ENCODE measurements around the gene TBC1D9. TPM values are rescaled to one million over a fixed set of nuclear protein-coding genes. Genes with fewer than 3 reads are reported as not detected.
"Not testable (repeated sequence)": the region's sequence is repeated elsewhere in the genome, so short reads cannot be mapped to it uniquely, and the experiment has no call there.

TBC1D9 gene
- total and polyA plus RNA-seq, 2 donors: 14.2 to 68.0 TPM

DNA sequence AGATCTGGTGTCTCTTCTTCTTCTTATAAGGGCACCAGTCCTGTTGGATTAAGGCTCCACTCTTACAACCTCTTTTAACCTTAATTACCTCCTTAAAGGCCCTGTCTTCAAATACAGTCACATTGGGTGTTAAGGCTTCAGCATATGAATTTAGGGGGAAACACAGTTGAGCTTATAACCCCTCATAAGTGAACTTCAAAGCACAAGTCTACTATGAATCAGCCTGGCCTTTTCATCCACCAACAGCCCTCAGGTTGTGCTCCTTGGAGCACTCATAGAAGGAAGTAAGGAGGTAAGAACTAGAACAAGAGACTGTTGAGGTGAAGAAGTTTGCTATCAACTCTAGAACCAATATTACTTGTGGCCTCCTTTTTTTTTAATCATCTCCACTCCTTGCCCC is 18.8 kb upstream of the TBC1D9 start:
- H3K27ac ChIP-seq (ENCODE audit: low read depth): no peak overlapping the region
- DNase-seq (ENCODE audit: extremely low spot score): no peak
- no peaks in the 10 kb centered on the region for H3K4me1 ChIP-seq (ENCODE audit: insufficient read depth)
- H3K36me3 ChIP-seq (ENCODE audit: insufficient read depth): no peaks in the 10 kb centered on the region
- no peak overlapping the region for H3K4me3 ChIP-seq (ENCODE audit: low read depth, low read length)

- no peaks in the 10 kb centered on the region for H3K4me1 ChIP-seq (ENCODE audit: insufficient read depth)
- no peaks in the 10 kb centered on the region for H3K36me3 ChIP-seq (ENCODE audit: insufficient read depth)
- DNase-seq (ENCODE audit: extremely low spot score): no peak
- H3K4me3 ChIP-seq (ENCODE audit: low read depth, low read length): no peak overlapping the region
- no peak overlapping the region for H3K27ac ChIP-seq (ENCODE audit: low read depth)
- WGBS: 95% methylated on average over 6 of the region's 6 CpGs
Measured at GRCh38 chr4:140774510-140774909, 18.3 kb upstream of the TBC1D9 start.

GRCh38 chr4:140769209-140769608 is 13.0 kb upstream of the TBC1D9 start:
- Histone ChIP-seq H3K4me1 (ENCODE audit: insufficient read depth) (no peaks in the 10 kb centered on the region), H3K4me3 (ENCODE audit: low read depth, low read length) (no peak overlapping the region), H3K27ac (ENCODE audit: low read depth) (no peak overlapping the region), H3K36me3 (ENCODE audit: insufficient read depth) (no peaks in the 10 kb centered on the region)
- no peak for DNase-seq (ENCODE audit: extremely low spot score)
- WGBS: 80% methylated on average over 3 of the region's 3 CpGs

- Histone ChIP-seq H3K36me3 (ENCODE audit: insufficient read depth) (no peaks in the 10 kb centered on the region), H3K27ac (ENCODE audit: low read depth) (no peak overlapping the region), H3K4me1 (ENCODE audit: insufficient read depth) (no peaks in the 10 kb centered on the region), H3K4me3 (ENCODE audit: low read depth, low read length) (no peak overlapping the region)
- WGBS: 73% methylated on average over 7 of the region's 7 CpGs
- no peak for DNase-seq (ENCODE audit: extremely low spot score)
Measured at GRCh38 chr4:140764785-140765392, 8.7 kb upstream of the TBC1D9 start.

DNA sequence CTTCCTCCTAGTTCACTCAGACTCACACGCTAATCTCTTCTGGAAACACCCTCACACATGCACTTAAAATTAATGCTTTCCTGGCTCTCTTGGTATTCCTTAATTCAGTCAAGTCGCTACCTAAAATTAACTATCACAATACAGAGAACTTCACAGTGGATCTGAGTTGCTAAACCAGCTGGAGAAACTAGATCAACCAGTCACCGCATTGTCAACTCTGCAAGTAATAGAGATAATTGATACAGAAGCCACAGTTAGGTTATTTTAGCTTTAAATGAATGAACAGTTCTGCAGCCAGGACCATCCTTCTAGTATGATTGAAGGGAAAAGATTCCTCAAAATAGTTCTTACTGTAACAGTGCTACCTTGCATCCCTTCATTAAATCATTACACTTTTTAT is 6.0 kb upstream of the TBC1D9 start:
- H3K4me3 ChIP-seq (ENCODE audit: low read depth, low read length): no peak overlapping the region
- no peaks in the 10 kb centered on the region for H3K4me1 ChIP-seq (ENCODE audit: insufficient read depth)
- DNase-seq (ENCODE audit: extremely low spot score): no peak
- H3K36me3 ChIP-seq (ENCODE audit: insufficient read depth): no peaks in the 10 kb centered on the region
- no peak overlapping the region for H3K27ac ChIP-seq (ENCODE audit: low read depth)
- WGBS: 89% methylated on average over 3 of the region's 3 CpGs

GRCh38 chr4:140757232-140757630 is 1.0 kb upstream of the TBC1D9 start:
- no peak overlapping the region for H3K27ac ChIP-seq (ENCODE audit: low read depth)
- WGBS: 18% methylated on average over 3 of the region's 3 CpGs
- DNase-seq (ENCODE audit: extremely low spot score): no peak
- H3K4me3 ChIP-seq (ENCODE audit: low read depth, low read length): peak overlapping the region; percentile 78
- no peaks in the 10 kb centered on the region for H3K36me3 ChIP-seq (ENCODE audit: insufficient read depth)
- no peaks in the 10 kb centered on the region for H3K4me1 ChIP-seq (ENCODE audit: insufficient read depth)

DNA sequence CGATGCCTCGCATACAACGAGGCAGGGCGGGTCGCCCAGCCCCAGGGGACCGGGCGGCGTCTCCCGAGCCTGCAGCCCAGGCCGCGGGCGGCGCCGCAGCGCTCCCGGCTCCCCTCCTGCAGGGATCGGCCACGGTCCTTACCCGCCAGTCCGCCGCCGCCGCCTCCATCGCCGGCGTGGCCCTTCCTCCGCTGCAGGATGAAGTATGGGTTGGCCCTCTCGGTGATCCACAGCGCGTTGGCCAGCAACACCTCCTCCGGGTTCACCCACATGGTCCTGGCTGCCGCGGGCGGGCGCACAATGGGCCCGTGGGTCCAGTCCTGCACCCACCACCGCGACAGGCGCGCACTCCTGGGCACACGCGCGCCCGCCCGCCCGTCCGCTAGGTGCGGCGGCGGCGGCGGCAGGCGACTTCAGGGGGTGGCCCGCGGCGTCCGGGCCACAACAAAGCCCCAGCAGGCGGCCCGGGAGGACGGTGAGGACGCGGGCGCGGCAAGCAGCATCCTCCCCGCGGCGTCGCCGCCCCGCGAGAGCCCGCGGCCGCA is 339 bp downstream of the TBC1D9 start:
- no peaks in the 10 kb centered on the region for H3K36me3 ChIP-seq (ENCODE audit: insufficient read depth)
- WGBS: under 1% methylated on average over 74 of the region's 74 CpGs
- peak overlapping the region; percentile 88 for H3K27ac ChIP-seq (ENCODE audit: low read depth)
- H3K4me1 ChIP-seq (ENCODE audit: insufficient read depth): no peaks in the 10 kb centered on the region
- no peak for DNase-seq (ENCODE audit: extremely low spot score)
- H3K4me3 ChIP-seq (ENCODE audit: low read depth, low read length): peak overlapping the region; percentile 78

- DNase-seq (ENCODE audit: extremely low spot score): no peak
- H3K27ac ChIP-seq (ENCODE audit: low read depth): peak overlapping the region; percentile 88
- 10% methylated on average over 8 of the region's 8 CpGs for WGBS
- no peaks in the 10 kb centered on the region for H3K36me3 ChIP-seq (ENCODE audit: insufficient read depth)
- peak overlapping the region; percentile 78 for H3K4me3 ChIP-seq (ENCODE audit: low read depth, low read length)
- H3K4me1 ChIP-seq (ENCODE audit: insufficient read depth): no peaks in the 10 kb centered on the region
Measured at GRCh38 chr4:140754918-140755773, 1.0 kb downstream of the TBC1D9 start.

DNA sequence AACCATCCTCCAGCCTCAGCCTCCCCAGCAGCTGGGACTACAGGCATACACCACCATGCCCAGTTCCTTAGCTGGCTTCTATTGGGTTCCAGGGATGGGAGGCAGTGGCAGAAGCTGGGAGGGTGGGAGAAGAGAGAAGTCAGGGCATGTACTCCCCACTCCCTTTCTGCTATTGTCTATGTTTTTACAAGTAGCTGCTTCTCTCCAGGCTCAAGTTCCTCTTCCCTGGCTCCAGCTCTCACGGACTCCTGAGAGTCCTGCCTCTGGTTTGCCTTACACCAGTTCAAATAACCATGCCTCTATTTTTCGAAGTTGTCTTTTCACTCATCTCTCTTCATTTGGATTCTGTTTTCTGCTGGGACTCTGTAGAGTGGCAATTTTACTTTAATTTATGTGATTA is 2.9 kb downstream of the TBC1D9 start:
- Histone ChIP-seq H3K4me1 (ENCODE audit: insufficient read depth) (no peaks in the 10 kb centered on the region), H3K4me3 (ENCODE audit: low read depth, low read length) (no peak overlapping the region), H3K27ac (ENCODE audit: low read depth) (no peak overlapping the region), H3K36me3 (ENCODE audit: insufficient read depth) (no peaks in the 10 kb centered on the region)
- WGBS: 90% methylated on average over 2 of the region's 2 CpGs
- DNase-seq (ENCODE audit: extremely low spot score): no peak

- DNase-seq (ENCODE audit: extremely low spot score): no peak
- no peaks in the 10 kb centered on the region for H3K36me3 ChIP-seq (ENCODE audit: insufficient read depth)
- H3K4me3 ChIP-seq (ENCODE audit: low read depth, low read length): no peak overlapping the region
- H3K4me1 ChIP-seq (ENCODE audit: insufficient read depth): no peaks in the 10 kb centered on the region
- no peak overlapping the region for H3K27ac ChIP-seq (ENCODE audit: low read depth)
Measured at GRCh38 chr4:140752291-140753068, 3.7 kb downstream of the TBC1D9 start.

GRCh38 chr4:140750470-140750869 is 5.7 kb downstream of the TBC1D9 start:
- Histone ChIP-seq H3K4me1 (ENCODE audit: insufficient read depth) (no peaks in the 10 kb centered on the region), H3K36me3 (ENCODE audit: insufficient read depth) (no peaks in the 10 kb centered on the region), H3K4me3 (ENCODE audit: low read depth, low read length) (no peak overlapping the region), H3K27ac (ENCODE audit: low read depth) (no peak overlapping the region)
- WGBS: 96% methylated on average over 2 of the region's 2 CpGs
- DNase-seq (ENCODE audit: extremely low spot score): no peak

- DNase-seq (ENCODE audit: extremely low spot score): no peak
- H3K36me3 ChIP-seq (ENCODE audit: insufficient read depth): no peaks in the 10 kb centered on the region
- no peaks in the 10 kb centered on the region for H3K4me1 ChIP-seq (ENCODE audit: insufficient read depth)
- H3K4me3 ChIP-seq (ENCODE audit: low read depth, low read length): no peak overlapping the region
- WGBS: 95% methylated on average over 1 of the region's 1 CpG
- H3K27ac ChIP-seq (ENCODE audit: low read depth): no peak overlapping the region
Measured at GRCh38 chr4:140748171-140748570, 8.0 kb downstream of the TBC1D9 start.

DNA sequence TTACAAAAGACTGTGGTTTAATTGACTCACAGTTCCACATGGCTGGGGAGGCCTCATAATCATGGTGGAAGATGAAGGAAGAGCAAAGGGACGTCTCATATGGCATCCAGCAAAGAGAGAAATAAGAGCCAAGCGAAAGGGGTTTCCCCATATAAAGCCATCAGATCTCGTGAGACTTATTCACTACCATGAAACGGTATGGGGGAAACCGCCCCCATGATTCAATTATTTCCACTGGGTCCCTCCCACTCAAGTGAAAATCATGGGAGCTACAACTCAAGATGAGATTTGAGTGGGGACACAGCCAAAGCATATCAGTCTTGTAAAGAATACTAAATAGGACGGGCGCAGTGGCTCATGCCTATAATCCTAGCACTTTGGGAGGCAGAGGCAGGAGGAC is 9.6 kb downstream of the TBC1D9 start:
- not testable (repeated sequence) for H3K4me1 ChIP-seq (ENCODE audit: insufficient read depth); H3K36me3 ChIP-seq (ENCODE audit: insufficient read depth); DNase-seq (ENCODE audit: extremely low spot score); H3K4me3 ChIP-seq (ENCODE audit: low read depth, low read length); H3K27ac ChIP-seq (ENCODE audit: low read depth)
- WGBS: 96% methylated on average over 7 of the region's 7 CpGs
